Stimulated activated CD8-positive, alpha-beta memory T cell treated with anti-CD3 and anti-CD28 coated beads, Interleukin-2, amount 100 ng/mL, for 1 hour (primary cell): ENCODE measurements around the gene U2AF2.
"Not testable (repeated sequence)": the region's sequence is repeated elsewhere in the genome, so short reads cannot be mapped to it uniquely, and the experiment has no call there.

Experiments
- DNase-seq, 2 donors: peaks; one replicate each; pipeline ENCODE4 v3.0.0-alpha.2; 2020; ENCODE audit warnings: low read depth in 2 of 2

Gene U2AF2

GRCh38 chr19:55705972-55706371 lies 51.1 kb downstream of the U2AF2 start:
- no peak for DNase-seq

GRCh38 chr19:55711719-55712118 lies 56.9 kb downstream of the U2AF2 start:
- DNase-seq = no peak

GRCh38 chr19:55712804-55713631 lies 58.2 kb downstream of the U2AF2 start:
- DNase-seq = no peak

- no peak for DNase-seq
Observed at GRCh38 chr19:55716531-55716930, 61.7 kb downstream of the U2AF2 start.

DNA sequence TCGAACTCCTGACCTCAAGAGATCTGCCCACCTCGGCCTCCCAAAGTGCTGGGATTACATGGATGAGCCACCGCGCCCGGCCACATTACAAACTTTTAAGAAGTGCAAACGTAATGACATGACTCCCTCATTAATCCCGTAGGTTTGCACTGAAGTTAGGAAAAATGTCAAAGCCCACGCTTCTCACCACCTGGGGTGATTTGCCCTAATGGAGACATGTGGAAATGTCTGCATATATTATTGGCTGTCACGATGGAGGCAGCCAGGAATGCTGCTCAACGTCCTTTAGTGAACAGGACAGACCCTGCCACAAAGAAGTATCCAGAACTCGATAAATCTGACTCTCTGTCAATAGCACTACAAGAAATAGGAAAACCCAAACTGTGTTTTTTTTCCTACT lies 62.4 kb downstream of the U2AF2 start:
- DNase-seq = no peak

- not testable (repeated sequence) for DNase-seq
Observed at GRCh38 chr19:55717879-55718711, 63.3 kb downstream of the U2AF2 start.

DNA sequence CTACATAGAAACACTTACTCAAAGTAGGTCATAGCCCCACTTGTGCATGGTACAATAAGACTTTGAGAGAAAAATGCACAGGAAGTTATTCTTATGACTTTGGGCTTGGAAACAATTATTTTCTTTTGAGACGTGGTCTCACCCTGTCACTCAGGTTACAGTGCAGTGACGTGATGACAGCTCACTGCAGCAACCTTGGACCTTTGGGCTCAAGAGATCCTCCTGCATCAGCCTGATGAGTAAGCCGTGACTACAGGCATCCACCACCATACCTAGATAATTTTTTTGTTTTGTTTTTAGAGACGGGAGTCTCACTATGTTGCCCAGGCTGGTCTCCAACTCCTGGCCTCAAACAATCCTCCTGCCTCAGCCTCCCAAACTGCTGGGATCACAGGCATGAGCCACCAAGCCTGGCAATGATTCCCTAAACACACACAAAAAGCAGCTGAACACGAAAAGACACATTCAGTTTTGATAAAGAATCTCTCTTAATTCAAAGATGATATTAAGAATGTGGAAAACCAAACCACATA lies 65.4 kb downstream of the U2AF2 start:
- DNase-seq = no peak

DNA sequence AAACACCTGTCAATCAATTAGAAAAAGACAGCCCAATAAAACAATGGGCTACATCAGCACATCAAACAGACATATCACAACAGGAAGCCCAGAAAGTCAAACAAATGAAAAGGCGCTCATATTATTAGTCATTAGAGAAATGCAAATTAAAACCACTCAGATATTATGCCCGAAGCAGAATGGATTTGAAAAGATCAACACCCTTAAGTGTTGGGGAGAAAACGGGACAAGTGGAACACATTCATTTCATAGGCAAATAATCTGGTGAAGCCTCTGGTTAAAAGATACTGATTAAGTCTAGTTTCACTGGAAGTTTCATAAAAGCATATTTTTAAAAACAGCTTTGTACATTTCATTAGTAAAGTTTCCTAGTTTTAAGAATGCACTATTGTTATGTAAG lies 66.0 kb downstream of the U2AF2 start:
- DNase-seq = no peak

- DNase-seq = no peak
Observed at GRCh38 chr19:55723491-55723890, 68.7 kb downstream of the U2AF2 start.
